ENCODE results near the gene GPR18.

Gene GPR18

DNA sequence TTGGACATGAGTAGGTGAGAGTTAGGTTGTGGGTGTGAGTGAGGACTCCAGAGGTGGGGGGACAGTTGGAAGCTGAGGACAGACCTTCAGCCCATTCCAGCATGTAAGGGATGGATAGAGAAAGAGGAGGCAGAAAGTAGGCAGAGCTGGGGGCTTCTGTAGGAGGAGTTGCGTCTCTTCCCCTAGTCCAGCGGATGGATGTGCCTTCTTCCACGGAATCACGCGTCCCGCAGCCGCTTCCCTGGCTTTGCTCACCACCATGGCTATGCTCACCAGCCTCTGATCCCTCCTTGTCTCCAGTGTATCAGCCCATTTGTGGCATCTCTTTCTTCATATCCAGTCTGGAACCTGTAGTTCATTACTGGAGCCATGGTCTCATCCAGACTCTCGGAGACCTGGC is 52.0 kb downstream of the GPR18 start:
- DNase-seq, result no peak

DNA sequence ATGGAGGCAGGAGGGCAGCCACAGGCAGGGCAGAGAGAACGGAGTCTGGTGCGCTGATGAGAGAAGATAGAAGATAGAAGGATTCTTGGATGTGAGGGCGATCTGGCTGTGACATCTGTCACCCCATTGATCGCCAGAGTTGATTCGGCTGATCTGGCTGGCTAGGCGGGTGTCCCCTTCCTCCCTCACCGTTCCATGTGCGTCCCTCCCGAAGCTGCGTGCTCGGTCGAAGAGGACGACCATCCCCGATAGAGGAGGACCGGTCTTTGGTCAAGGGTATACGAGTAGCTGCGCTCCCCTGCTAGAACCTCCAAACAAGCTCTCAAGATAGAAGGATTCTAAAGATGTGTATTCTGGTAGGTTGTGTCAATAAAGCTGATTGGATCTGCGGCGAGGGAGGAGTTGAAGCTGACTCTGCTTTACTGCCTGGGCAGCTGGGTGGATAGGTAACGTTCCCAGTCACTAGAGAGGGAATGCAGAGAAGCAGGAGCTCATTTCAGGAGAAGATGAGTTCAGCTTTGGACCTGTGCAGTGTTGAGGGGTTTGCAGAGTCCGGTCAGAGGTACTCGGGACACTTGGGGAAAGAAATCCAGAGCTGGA is 52.5 kb downstream of the GPR18 start:
- no peak for DNase-seq

All from SHP77 (cell line).